Stimulated activated CD4-positive, alpha-beta T cell treated with anti-CD3 and anti-CD28 coated beads, Interleukin-2, amount 100 ng/mL, for 4 hours (primary cell): ENCODE data around the gene OR52E6.

Experiments used
- DNase-seq: peaks from one replicate; pipeline ENCODE4 v3.0.0-alpha.2; 2020; ENCODE audit warnings: low read depth

OR52E6 gene

DNA sequence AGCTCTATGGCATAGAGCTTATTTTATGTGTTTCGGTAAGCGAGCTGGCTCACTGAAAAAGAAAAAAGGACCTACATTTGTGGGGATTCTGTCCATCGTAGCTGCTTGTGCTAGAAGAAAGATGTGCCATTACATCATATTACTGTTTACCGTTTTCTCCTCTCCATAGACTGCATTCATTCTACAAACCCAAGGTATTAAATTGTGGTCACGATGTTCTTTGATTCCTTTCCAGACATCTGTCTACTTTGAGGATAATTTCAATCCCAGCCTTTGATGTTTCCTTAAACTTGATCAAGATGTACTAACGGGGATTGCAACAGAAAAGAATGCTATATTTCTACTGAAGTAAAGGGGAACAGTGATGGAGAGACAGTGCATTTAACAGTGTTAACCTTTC lies 45.2 kb downstream of the OR52E6 start:
- DNase-seq, result no peak

DNA sequence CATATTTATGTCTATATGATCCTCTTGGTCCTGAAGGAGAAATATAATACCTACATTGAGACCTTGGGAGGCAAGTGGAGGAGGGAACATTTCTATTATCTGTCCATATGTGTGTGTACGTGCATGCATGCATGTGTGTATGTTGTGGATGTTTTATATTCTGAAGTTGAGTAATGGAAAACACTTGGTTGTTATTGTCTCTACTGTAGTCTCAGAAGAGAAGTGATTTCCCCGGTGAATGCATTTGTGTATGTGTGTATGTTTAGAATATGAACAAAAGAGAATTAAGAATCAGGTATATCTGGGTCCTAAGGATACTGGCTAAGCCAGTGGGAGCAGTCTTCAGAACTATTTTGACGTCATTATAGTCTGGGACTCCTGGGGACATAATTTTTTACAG lies 50.5 kb downstream of the OR52E6 start, which contains the start of gene OR52N1:
Gene OR52N1 (minus strand): TSS at position 101 of the 400 bp plus-strand sequence. CDS start 2,449 bp downstream, outside the sequence.
- DNase-seq, result no peak
